Measurements from ENCODE around the gene GOLGA3. TPM values are rescaled to one million over a fixed set of nuclear protein-coding genes. Genes with fewer than 3 reads are reported as not detected.

Gene GOLGA3
- total and polyA plus RNA-seq, 9 of the 15 experiments (the other 6 are each of a cell fraction or from before 2014, with no cell fraction given) = 1.9 to 48.1 (median 18.4) TPM

DNA sequence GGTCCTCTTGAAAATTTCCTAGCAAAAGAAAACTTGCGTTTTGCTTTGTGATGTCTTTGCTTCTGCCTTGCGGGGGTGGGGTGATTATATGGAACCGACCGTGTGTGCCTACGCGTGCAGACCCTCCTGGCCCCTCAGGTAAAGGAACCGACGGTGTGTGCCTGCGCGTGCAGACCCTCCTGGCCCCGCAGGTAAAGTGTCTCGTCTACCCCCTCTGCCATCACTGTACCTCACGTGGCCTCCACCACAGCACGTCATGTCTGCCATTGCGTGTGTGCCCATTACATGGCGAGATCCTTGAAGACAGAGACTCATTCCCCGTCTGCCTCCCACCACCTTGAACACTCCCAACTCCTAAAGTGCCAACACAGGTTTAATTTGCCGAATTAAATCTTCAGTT is 3.6 kb downstream of the GOLGA3 start:
- Histone ChIP-seq H3K9ac (ENCODE audit: insufficient read depth in 1 of 2, low read depth in 2 of 2, low read length in 2 of 2) (peak overlapping the region in 1 of 2 experiments; percentile 50; a peak in 1 of 4 replicates), H3K4me2 (ENCODE audit: insufficient read depth, low read length) (no peak overlapping the region), H2AFZ (ENCODE audit: low read depth, low read length) (no peak overlapping the region), H3K79me2 (ENCODE audit: control insufficient read depth, insufficient read depth, low read length) (peaks cover 57% of the 10 kb centered on the region), H3K9me3 (replicated peaks; ENCODE audit: control insufficient read depth, insufficient read depth, low read depth, low read length) (no peaks in the 10 kb centered on the region), H4K20me1 (replicated peaks; ENCODE audit: control insufficient read depth, insufficient read depth, low read length) (peaks cover 13% of the 10 kb centered on the region), H3K9me1 (ENCODE audit: control insufficient read depth, insufficient read depth, low read length) (peaks cover 8% of the 10 kb centered on the region), H3K27me3 (ENCODE audit: control insufficient read depth in 2 of 2, insufficient read depth in 2 of 2, low read length in 2 of 2) (no peaks in the 10 kb centered on the region), H3K27ac (ENCODE audit: extremely low read depth, low read depth, low read length) (no peak overlapping the region), H3K36me3 (ENCODE audit: control insufficient read depth, insufficient read depth, low read length) (peaks cover 62% of the 10 kb centered on the region), H3K4me1 (replicated peaks in 1 of 2; ENCODE audit: control insufficient read depth in 2 of 2, insufficient read depth in 2 of 2, low read length in 2 of 2) (peaks cover 6 to 22% of the 10 kb centered on the region in 2 experiments; a peak in 4 of 5 replicates), H3K4me3 (no peak overlapping the region)
- ChIA-PET CTCF (ENCODE audit: low intra/inter-chr PET ratio) (no interaction called here), POLR2A (interaction anchor here (0.8 to 1.0 kb wide), 2 partner anchors 9 to 11 kb away, joined by 4 to 5 read pairs; no protein-coding TSS in a partner anchor)
- 91% methylated on average over 11 of the region's 18 CpGs for whole genome bisulfite sequencing (ENCODE audit: insufficient coverage, low coverage, missing lambda C conversion rate)
- in situ Hi-C loops (cut with MboI) = no loop called here
- intact Hi-C loops (cut with micrococcal nuclease) = no loop called here
- BruUV-seq (replicated peaks) = no TSS peak
- FAIRE-seq (no peak), ATAC-seq (no peak), DNase-seq (ENCODE audit: extremely low read depth in 1 of 4, low spot score in 3 of 4) (no peak)
- TF ChIP-seq NCOR1 (IDR thresholded peaks at IDR 0.05) (no peak), ZBTB9 (CRISPR knock-in tag; IDR thresholded peaks at IDR 0.05) (no peak), ZNF668 (CRISPR knock-in tag; IDR thresholded peaks at IDR 0.05) (no peak), ZNF23 (CRISPR knock-in tag; IDR thresholded peaks at IDR 0.05) (no peak), ZNF311 (CRISPR knock-in tag; IDR thresholded peaks at IDR 0.05) (no peak), ZNF398 (CRISPR knock-in tag; IDR thresholded peaks at IDR 0.05) (no peak), POLR2G (IDR thresholded peaks at IDR 0.05; ENCODE audit: low read depth, low read length) (peak; percentile 44; the same call in 1 of the 2 replicates), RUNX1 (IDR thresholded peaks at IDR 0.05; ENCODE audit: low read depth) (no peak), HINFP (tag; conservative IDR thresholded peaks at IDR 0.05; ENCODE audit: low read depth) (no peak), RBFOX2 (IDR thresholded peaks at IDR 0.05; ENCODE audit: low read depth, low read length) (peak; percentile 60)
- TF ChIP-seq, protein P1, sequence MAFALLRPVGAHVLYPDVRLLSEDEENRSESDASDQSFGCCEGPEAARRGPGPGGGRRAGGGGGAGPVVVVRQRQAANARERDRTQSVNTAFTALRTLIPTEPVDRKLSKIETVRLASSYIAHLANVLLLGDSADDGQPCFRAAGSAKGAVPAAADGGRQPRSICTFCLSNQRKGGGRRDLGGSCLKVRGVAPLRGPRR (CRISPR knock-in tag; IDR thresholded peaks at IDR 0.05) = no peak
